ENCODE data around the gene UBE2D2.

UBE2D2 gene

GRCh38 chr5:139654871-139655491 is 93.8 kb downstream of the UBE2D2 start:
- peak overlapping the region; percentile 8 for H2BK12ac ChIP-seq (ENCODE audit: low read length)
- H3K4me2 ChIP-seq (ENCODE audit: insufficient read depth, low read length, poor library complexity, severe bottlenecking): no peak overlapping the region
- H2AK5ac ChIP-seq (ENCODE audit: low read depth, low read length): peak overlapping the region; percentile 78
- no peak overlapping the region for H2BK120ac ChIP-seq (ENCODE audit: low read depth, low read length)
- H3K4ac ChIP-seq (ENCODE audit: low read length): no peak overlapping the region
- no peak overlapping the region for H3K23ac ChIP-seq (ENCODE audit: low read depth, low read length, poor library complexity)
- peak overlapping the region; percentile 62 for H2BK15ac ChIP-seq (ENCODE audit: low read length)
- H3K79me1 ChIP-seq (ENCODE audit: low read depth, low read length): peaks cover 17% of the 10 kb centered on the region
- H3K27ac ChIP-seq (replicated peaks; ENCODE audit: low read length): peak overlapping the region; percentile 38
- no peak overlapping the region for H4K8ac ChIP-seq (ENCODE audit: low read depth, low read length)
- no peaks in the 10 kb centered on the region for H3K27me3 ChIP-seq (ENCODE audit: control insufficient read depth in 3 of 3, insufficient read depth in 3 of 3, low read depth in 1 of 3, low read length in 3 of 3)
- H2AFZ ChIP-seq (ENCODE audit: low read length): no peak overlapping the region
- H3K14ac ChIP-seq (ENCODE audit: low read length): no peak overlapping the region
- H3K4me3 ChIP-seq (ENCODE audit: low read length in 2 of 2): peak overlapping the region in 1 of 2 donors; percentile 16
- H4K91ac ChIP-seq (ENCODE audit: low read depth, low read length, poor library complexity): no peak overlapping the region
- no peaks in the 10 kb centered on the region for H3K9me3 ChIP-seq (replicated peaks in 1 of 2; ENCODE audit: control insufficient read depth in 2 of 2, insufficient read depth in 1 of 2, low read depth in 1 of 2, low read length in 2 of 2)
- no CpG with 5 or more reads among the region's 13 CpGs for WGBS, 2 donors (ENCODE audit: extremely low coverage in 2 of 2, insufficient read length in 2 of 2, insufficient replicate concordance in 1 of 2)
- H3K4me1 ChIP-seq (ENCODE audit: control insufficient read depth in 2 of 2, insufficient read depth in 1 of 2, low read depth in 1 of 2, low read length in 2 of 2): peaks cover 59 to 72% of the 10 kb centered on the region in 2 donors
- peak overlapping the region; percentile 72 for H3K9ac ChIP-seq (ENCODE audit: low read depth, low read length, poor library complexity)
- no peak for DNase-seq (ENCODE audit: low spot score)
- H3K18ac ChIP-seq (ENCODE audit: low read length): peak overlapping the region; percentile 95
- no peak overlapping the region for H2BK5ac ChIP-seq (ENCODE audit: low read length)
- peaks cover 0 to 6% of the 10 kb centered on the region in 2 donors for H3K36me3 ChIP-seq (replicated peaks in 1 of 2; ENCODE audit: control insufficient read depth in 2 of 2, insufficient read depth in 2 of 2, low read length in 2 of 2)

DNA sequence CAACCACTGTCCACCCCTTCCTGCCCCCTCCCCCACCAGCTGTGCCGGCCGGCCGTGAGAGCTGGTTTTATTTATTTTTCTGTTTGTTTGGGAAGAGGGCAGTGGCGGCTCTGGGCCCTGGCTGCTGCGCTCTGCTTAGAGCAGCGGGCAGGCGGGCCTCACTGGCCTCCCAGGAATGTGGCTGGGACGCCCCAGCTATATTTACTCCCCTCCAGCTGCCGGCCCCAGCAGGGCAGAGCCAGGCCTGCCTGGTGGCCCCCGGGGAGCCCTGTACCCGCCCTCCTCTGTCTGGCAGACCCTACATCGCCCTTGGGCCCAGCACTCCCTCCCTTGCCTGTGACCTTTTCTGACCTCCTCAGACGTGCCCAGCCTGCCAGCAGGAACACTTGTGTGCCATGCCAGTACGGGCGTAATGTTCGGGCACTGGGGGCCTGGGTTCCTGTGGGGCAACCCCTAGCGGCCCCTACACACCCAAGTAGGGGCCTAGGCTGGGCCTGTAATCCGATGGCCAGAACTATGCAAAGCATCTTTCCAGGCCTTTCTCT is 94.7 kb downstream of the UBE2D2 start:
- WGBS, 2 donors (ENCODE audit: extremely low coverage in 2 of 2, insufficient read length in 2 of 2, insufficient replicate concordance in 1 of 2): no CpG with 5 or more reads among the region's 18 CpGs
- no peak for DNase-seq (ENCODE audit: low spot score)
- H4K8ac ChIP-seq (ENCODE audit: low read depth, low read length): no peak overlapping the region
- peak overlapping the region; percentile 93 for H3K18ac ChIP-seq (ENCODE audit: low read length)
- no peak overlapping the region for H2BK12ac ChIP-seq (ENCODE audit: low read length)
- H3K79me1 ChIP-seq (ENCODE audit: low read depth, low read length): peaks cover 13% of the 10 kb centered on the region
- peak overlapping the region; percentile 78 for H2AK5ac ChIP-seq (ENCODE audit: low read depth, low read length)
- no peak overlapping the region for H4K91ac ChIP-seq (ENCODE audit: low read depth, low read length, poor library complexity)
- peak overlapping the region; percentile 29 for H3K27ac ChIP-seq (replicated peaks; ENCODE audit: low read length)
- no peaks in the 10 kb centered on the region for H3K27me3 ChIP-seq (ENCODE audit: control insufficient read depth in 3 of 3, insufficient read depth in 3 of 3, low read depth in 1 of 3, low read length in 3 of 3)
- no peak overlapping the region for H3K14ac ChIP-seq (ENCODE audit: low read length)
- H3K9me3 ChIP-seq (replicated peaks in 1 of 2; ENCODE audit: control insufficient read depth in 2 of 2, insufficient read depth in 1 of 2, low read depth in 1 of 2, low read length in 2 of 2): no peaks in the 10 kb centered on the region
- no peak overlapping the region for H2BK5ac ChIP-seq (ENCODE audit: low read length)
- no peak overlapping the region for H2BK120ac ChIP-seq (ENCODE audit: low read depth, low read length)
- no peak overlapping the region for H3K9ac ChIP-seq (ENCODE audit: low read depth, low read length, poor library complexity)
- H3K4me1 ChIP-seq (ENCODE audit: control insufficient read depth in 2 of 2, insufficient read depth in 1 of 2, low read depth in 1 of 2, low read length in 2 of 2): peaks cover 63 to 74% of the 10 kb centered on the region in 2 donors
- H2BK15ac ChIP-seq (ENCODE audit: low read length): no peak overlapping the region
- H2AFZ ChIP-seq (ENCODE audit: low read length): no peak overlapping the region
- peak overlapping the region; percentile 2 for H3K23ac ChIP-seq (ENCODE audit: low read depth, low read length, poor library complexity)
- H3K4me3 ChIP-seq (ENCODE audit: low read length in 2 of 2): no peak overlapping the region
- no peak overlapping the region for H3K4ac ChIP-seq (ENCODE audit: low read length)
- no peak overlapping the region for H3K4me2 ChIP-seq (ENCODE audit: insufficient read depth, low read length, poor library complexity, severe bottlenecking)
- H3K36me3 ChIP-seq (replicated peaks in 1 of 2; ENCODE audit: control insufficient read depth in 2 of 2, insufficient read depth in 2 of 2, low read length in 2 of 2): peaks cover 0 to 6% of the 10 kb centered on the region in 2 donors

GRCh38 chr5:139657363-139658321 is 96.5 kb downstream of the UBE2D2 start:
- Histone ChIP-seq H3K18ac (ENCODE audit: low read length) (peak overlapping the region; percentile 39), H2BK5ac (ENCODE audit: low read length) (no peak overlapping the region), H2BK15ac (ENCODE audit: low read length) (peak overlapping the region; percentile 34), H2AFZ (ENCODE audit: low read length) (no peak overlapping the region), H3K4ac (ENCODE audit: low read length) (no peak overlapping the region), H2BK12ac (ENCODE audit: low read length) (peak overlapping the region; percentile 67), H2AK5ac (ENCODE audit: low read depth, low read length) (peak overlapping the region; percentile 76), H3K27me3 (ENCODE audit: control insufficient read depth in 3 of 3, insufficient read depth in 3 of 3, low read depth in 1 of 3, low read length in 3 of 3) (no peaks in the 10 kb centered on the region), H3K4me3 (ENCODE audit: low read length in 2 of 2) (no peak overlapping the region), H3K4me1 (ENCODE audit: control insufficient read depth in 2 of 2, insufficient read depth in 1 of 2, low read depth in 1 of 2, low read length in 2 of 2) (peaks cover 59 to 61% of the 10 kb centered on the region in 2 donors), H3K27ac (replicated peaks; ENCODE audit: low read length) (no peak overlapping the region), H3K23ac (ENCODE audit: low read depth, low read length, poor library complexity) (peak overlapping the region; percentile 2), H4K91ac (ENCODE audit: low read depth, low read length, poor library complexity) (peak overlapping the region; percentile 22), H4K8ac (ENCODE audit: low read depth, low read length) (no peak overlapping the region), H3K14ac (ENCODE audit: low read length) (no peak overlapping the region), H3K36me3 (replicated peaks in 1 of 2; ENCODE audit: control insufficient read depth in 2 of 2, insufficient read depth in 2 of 2, low read length in 2 of 2) (peaks cover 2 to 18% of the 10 kb centered on the region in 2 donors), H3K79me1 (ENCODE audit: low read depth, low read length) (peaks cover 21% of the 10 kb centered on the region), H3K9me3 (replicated peaks in 1 of 2; ENCODE audit: control insufficient read depth in 2 of 2, insufficient read depth in 1 of 2, low read depth in 1 of 2, low read length in 2 of 2) (no peaks in the 10 kb centered on the region), H2BK120ac (ENCODE audit: low read depth, low read length) (no peak overlapping the region), H3K9ac (ENCODE audit: low read depth, low read length, poor library complexity) (peak overlapping the region; percentile 53), H3K4me2 (ENCODE audit: insufficient read depth, low read length, poor library complexity, severe bottlenecking) (no peak overlapping the region)
- no CpG with 5 or more reads among the region's 12 CpGs for WGBS, 2 donors (ENCODE audit: extremely low coverage in 2 of 2, insufficient read length in 2 of 2, insufficient replicate concordance in 1 of 2)
- no peak for DNase-seq (ENCODE audit: low spot score)

DNA sequence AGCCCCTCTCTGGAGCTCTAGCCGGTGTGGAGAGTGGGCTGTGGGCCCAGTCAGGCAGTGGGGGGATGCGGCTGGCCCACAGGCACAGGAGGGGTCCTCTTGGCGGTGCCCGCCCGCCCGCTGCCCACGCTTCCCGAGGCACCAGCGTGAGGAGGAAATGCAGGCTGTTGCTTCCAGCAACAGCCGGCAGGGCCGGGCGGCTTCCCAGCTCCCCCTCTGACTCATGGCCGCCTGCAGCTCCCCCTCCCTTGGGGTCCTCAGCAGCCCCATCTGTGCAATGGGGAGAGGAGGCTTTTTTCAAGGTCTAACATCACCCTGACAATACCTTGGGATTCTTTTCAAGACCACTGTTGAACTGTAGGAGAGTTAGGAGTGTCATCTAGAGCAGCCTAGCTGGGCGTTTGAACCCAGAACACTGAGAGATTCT is 97.4 kb downstream of the UBE2D2 start:
- Histone ChIP-seq H2BK12ac (ENCODE audit: low read length) (peak overlapping the region; percentile 64), H3K9ac (ENCODE audit: low read depth, low read length, poor library complexity) (no peak overlapping the region), H2AFZ (ENCODE audit: low read length) (no peak overlapping the region), H3K27ac (replicated peaks; ENCODE audit: low read length) (no peak overlapping the region), H3K14ac (ENCODE audit: low read length) (no peak overlapping the region), H3K4me3 (ENCODE audit: low read length in 2 of 2) (no peak overlapping the region), H3K4me2 (ENCODE audit: insufficient read depth, low read length, poor library complexity, severe bottlenecking) (no peak overlapping the region), H2BK120ac (ENCODE audit: low read depth, low read length) (no peak overlapping the region), H4K91ac (ENCODE audit: low read depth, low read length, poor library complexity) (no peak overlapping the region), H3K36me3 (replicated peaks in 1 of 2; ENCODE audit: control insufficient read depth in 2 of 2, insufficient read depth in 2 of 2, low read length in 2 of 2) (peaks cover 2 to 23% of the 10 kb centered on the region in 2 donors), H2BK5ac (ENCODE audit: low read length) (no peak overlapping the region), H3K23ac (ENCODE audit: low read depth, low read length, poor library complexity) (no peak overlapping the region), H3K18ac (ENCODE audit: low read length) (peak overlapping the region; percentile 16), H2AK5ac (ENCODE audit: low read depth, low read length) (peak overlapping the region; percentile 39), H4K8ac (ENCODE audit: low read depth, low read length) (no peak overlapping the region), H3K4ac (ENCODE audit: low read length) (no peak overlapping the region), H3K4me1 (ENCODE audit: control insufficient read depth in 2 of 2, insufficient read depth in 1 of 2, low read depth in 1 of 2, low read length in 2 of 2) (peaks cover 52% of the 10 kb centered on the region in 2 donors), H3K27me3 (ENCODE audit: control insufficient read depth in 3 of 3, insufficient read depth in 3 of 3, low read depth in 1 of 3, low read length in 3 of 3) (no peaks in the 10 kb centered on the region), H3K79me1 (ENCODE audit: low read depth, low read length) (peaks cover 21% of the 10 kb centered on the region), H3K9me3 (replicated peaks in 1 of 2; ENCODE audit: control insufficient read depth in 2 of 2, insufficient read depth in 1 of 2, low read depth in 1 of 2, low read length in 2 of 2) (no peaks in the 10 kb centered on the region), H2BK15ac (ENCODE audit: low read length) (no peak overlapping the region)
- DNase-seq (ENCODE audit: low spot score): no peak
- no CpG with 5 or more reads among the region's 14 CpGs for WGBS, 2 donors (ENCODE audit: extremely low coverage in 2 of 2, insufficient read length in 2 of 2, insufficient replicate concordance in 1 of 2)

Measured in neuronal stem cell (in vitro differentiated cells).